ENCODE data around the gene PIN1. TPM values are rescaled to one million over a fixed set of nuclear protein-coding genes. Genes with fewer than 3 reads are reported as not detected.
"Not testable (repeated sequence)": the region's sequence is repeated elsewhere in the genome, so short reads cannot be mapped to it uniquely, and the experiment has no call there.

Gene PIN1
- 100 to 1,000 TPM in 1 of 3 donors, 10 to 100 TPM in 2; 49.5 to 118 (median 83.0) TPM for polyA plus RNA-seq

DNA sequence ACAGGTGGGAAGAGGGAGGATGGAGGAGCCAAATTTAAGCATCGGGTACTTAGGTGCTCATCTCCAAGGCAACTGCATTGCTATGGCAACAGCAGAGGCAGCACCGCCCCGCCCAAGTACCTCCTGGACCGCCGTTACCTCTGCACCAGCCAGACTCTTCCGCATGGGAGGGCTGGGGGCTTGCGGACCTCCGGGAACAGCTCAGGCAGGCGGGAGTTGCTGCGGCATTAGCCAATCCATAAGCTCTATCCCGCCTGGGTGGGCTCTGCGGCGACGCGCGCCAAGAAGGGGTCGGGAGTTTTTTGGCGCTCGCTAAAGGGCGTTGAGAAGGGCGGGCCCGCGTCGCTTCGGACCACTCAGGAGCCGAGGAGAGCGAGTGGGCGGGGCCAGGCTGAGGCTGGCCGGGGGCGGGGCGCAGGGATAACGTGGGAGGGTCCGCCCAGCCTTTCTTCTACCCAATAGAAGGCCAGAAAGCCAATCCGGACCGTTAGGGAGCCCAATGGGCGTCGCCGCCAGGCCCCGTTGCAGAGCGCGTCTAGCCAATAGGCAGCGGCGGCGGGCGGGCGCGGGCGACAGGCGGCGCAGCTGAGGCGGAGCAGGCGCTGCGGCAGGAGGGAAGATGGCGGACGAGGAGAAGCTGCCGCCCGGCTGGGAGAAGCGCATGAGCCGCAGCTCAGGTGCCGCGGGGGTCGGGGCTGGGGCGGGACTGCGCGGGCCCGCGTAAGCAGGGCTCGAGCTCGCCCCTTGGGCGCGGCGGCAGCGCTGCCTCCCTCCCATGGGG lies at the start of gene PIN1:
PIN1 (plus strand) TSS at position 593 of the 781 bp plus-strand sequence; CDS start at position 620, 27 bp downstream.
- 0 to 1% (median 0%) methylated on average over 48 to 73 of the region's 73 CpGs for WGBS, 3 donors

DNA sequence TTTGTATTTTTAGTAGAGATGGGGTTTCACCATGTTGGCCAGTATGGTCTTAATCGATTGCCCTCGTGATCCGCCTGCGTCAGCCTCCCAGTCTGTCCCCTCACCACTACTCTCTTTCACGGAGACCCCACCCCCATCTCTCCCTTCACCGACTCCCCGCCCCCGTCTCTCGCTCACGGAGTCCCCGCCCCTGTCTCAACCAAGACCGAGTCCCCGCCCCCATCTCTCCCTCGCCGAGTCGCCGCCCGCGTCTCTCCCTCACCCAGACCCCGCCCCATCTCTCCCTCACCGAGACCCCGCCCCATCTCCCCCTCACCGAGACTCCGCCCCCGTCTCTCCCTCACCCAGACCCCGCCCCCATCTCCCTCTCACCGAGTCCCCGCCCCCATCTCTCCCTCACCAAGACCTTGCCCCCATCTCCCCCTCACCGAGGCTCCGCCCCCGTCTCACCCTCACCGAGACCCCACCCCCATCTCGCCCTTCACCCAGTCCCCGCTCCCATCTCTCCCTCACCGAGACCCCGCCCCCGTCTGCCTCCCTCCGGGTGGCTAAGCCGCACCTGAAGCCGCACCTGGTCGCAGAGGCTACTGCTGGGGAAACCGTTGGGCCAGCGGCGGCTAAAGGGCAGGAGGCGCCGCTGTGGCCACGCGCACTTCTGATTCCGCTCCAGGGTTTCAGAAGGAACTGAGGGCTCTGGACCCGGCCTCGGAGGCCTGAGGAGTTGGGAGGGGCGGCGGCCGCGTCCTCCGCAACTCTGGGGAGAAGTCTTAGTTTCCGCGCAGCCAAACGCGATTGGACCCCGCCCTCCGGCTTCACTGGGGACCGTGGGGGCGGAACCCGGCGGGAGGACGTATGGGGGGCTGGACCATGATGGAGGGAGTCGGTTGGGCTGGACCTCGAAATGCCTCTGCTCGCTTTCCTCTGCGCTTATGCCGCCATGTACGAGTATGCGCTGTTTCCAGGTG lies 49.5 kb upstream of the PIN1 start:
- H3K27ac ChIP-seq (ENCODE audit: low read depth, low read length) = peak overlapping the region; percentile 88
- 1 to 2% (median 2%) methylated on average over 72 to 74 of the region's 74 CpGs for WGBS, 3 donors

More for the DNA sequence above, at the start of gene PIN1:
- H3K27ac ChIP-seq (ENCODE audit: low read depth, low read length) = no peak within 1 kb of the TSS

DNA sequence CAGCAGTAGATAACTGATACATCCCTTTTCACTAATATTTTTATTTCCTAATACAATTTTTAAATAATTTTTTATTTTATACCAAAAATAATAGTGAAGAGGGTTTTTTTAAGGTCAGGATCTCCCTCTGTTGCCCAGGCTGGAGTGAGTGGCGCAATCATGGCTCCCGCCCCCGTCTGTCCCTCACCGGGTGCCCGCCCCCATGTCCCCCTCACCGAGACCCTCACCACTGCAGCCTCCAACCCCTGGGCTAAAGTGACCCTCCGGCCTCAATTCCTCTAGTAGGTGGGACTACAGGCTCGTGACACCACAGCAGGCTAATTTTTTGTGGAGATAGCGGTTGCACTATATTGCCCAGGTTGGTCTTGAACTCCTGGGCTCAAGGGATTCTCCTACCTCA lies 48.8 kb upstream of the PIN1 start:
- H3K27ac ChIP-seq (ENCODE audit: low read depth, low read length) = peak overlapping the region; percentile 88
- WGBS, 3 donors = 44 to 50% (median 46%) methylated on average over 9 of the region's 9 CpGs

DNA sequence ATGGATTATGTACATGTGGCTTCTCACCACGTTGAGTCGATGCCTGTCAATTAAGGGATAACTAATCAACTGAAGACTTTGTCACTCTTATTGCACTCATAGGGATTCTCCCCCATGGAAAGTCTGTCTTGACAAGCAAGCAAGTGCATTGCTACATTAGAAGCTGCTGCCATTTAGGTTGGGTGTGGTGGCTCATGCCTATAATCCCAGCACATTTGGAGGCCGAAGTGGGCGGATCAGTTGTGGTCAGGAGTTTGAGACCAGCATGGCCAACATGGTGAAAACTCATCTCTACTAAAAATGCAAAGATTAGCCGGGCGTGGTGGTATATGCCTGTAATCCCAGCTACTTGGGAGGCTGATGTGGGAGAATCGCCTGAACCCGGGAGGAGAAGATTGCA lies 48.3 kb upstream of the PIN1 start:
- no peak overlapping the region for H3K27ac ChIP-seq (ENCODE audit: low read depth, low read length)
- WGBS, 3 donors = 94 to 96% (median 94%) methylated on average over 8 of the region's 8 CpGs

DNA sequence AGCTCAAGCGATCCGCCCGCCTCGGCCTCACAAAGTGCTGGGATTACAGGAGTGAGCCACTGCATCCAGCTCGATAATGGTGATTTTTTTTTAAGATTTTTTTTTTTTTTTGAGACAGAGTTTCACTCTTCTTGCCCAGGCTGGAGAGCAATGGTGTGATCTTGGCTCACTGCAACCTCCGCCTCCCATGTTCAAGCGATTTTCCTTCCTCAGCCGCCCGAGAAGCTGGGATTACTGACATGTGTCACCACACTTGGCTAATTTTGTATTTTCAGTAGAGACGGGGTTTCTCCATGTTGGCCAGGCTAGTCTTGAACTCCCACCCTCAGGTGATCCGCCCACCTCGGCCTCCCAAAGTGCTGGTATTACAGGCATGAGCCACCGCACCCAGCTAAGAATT lies 46.5 kb upstream of the PIN1 start:
- WGBS, 3 donors = 88 to 94% (median 91%) methylated on average over 13 of the region's 13 CpGs
- H3K27ac ChIP-seq (ENCODE audit: low read depth, low read length) = not testable (repeated sequence)

DNA sequence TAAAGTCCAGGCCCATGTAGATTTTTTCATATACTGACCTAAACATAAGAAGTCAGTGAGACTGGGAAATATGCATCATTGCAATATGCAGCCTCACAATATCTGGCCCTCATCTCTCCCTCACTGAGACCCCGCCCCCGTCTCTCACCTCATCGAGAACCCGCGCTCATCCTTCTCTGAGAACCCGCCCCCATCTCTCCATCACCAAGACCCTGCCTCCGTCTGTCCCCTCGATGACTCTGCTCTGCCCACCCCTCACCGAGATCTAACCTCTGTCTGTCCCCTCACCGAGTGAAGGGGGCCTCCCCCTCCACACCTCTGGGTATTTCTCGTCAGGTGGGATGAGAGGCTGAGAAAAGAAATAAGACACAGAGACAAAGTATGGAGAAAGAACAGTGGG lies 46.1 kb upstream of the PIN1 start:
- WGBS, 3 donors = 67 to 77% (median 75%) methylated on average over 11 of the region's 11 CpGs

DNA sequence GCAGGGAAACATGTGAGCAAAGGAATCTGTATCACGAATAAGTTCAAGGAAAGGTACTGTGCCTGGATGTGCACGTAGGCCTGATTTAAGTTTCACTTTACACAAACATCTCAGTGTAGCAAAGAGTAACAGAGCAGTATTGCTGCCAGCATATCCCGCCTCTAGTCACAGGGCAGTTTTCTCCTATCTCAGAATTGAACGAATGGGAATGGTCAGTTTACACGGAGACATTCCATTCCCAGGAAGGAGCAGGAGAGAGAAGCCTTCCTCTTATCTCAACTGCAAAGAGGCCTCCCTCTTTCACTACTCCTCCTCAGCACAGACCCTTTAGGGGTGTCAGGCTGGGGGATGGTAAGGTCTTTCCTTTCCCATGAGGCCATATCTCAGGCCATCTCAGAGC lies 45.5 kb upstream of the PIN1 start:
- WGBS, 3 donors = 42 to 46% (median 43%) methylated on average over 5 of the region's 5 CpGs
- not testable (repeated sequence) for H3K27ac ChIP-seq (ENCODE audit: low read depth, low read length)

More for the DNA sequence above, 46.1 kb upstream of the PIN1 start:
- H3K27ac ChIP-seq (ENCODE audit: low read depth, low read length) = no peak overlapping the region

DNA sequence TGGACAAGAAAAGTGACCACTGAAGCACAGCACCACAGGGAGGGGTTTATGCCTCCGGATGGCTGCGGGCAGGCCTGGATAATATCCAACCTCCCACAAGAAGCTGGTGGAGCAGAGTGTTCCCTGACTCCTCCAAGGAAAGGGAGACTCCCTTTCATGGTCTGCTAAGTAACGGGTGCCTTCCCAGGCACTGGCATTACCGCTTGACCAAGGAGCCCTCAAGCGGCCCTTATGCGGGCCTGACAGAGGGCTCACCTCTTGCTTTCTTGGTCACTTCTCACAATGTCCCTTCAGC lies 44.1 kb upstream of the PIN1 start:
- WGBS, 3 donors = 74 to 79% (median 74%) methylated on average over 6 of the region's 6 CpGs
- not testable (repeated sequence) for H3K27ac ChIP-seq (ENCODE audit: low read depth, low read length)

DNA sequence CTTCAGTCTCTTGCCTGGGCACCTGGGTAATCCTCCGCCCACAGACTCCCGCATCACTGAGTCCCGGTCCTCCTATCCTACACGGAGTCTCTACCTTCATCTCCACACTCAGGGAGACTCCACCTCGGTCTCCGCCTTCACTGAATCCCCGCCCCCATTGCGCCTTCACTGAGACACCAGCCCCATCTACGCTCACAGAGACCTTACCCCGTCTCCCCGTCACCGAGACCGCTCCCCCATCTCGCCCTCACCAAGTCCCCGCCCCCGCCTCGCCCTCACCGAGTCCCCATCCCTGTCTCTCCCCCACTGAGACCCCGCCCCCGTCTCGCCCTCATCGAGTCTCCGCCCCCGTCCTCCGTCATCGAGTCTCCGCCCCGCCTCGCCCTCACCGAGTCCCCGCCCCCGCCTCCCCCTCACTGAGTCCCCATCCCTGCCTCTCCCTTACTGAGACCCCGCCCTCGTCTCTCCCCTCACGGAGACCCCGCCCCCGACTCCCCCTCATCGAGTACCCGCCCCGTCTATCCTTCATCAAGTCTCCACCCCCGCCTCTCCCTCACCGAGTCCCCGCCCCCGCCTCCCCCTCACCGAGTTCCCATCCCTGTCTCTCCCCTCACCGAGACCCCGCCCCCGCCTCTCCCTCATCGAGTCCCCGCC lies 43.4 kb upstream of the PIN1 start:
- H3K27ac ChIP-seq (ENCODE audit: low read depth, low read length) = no peak overlapping the region
- WGBS, 3 donors = 1 to 2% (median 2%) methylated on average over 35 to 50 of the region's 50 CpGs

DNA sequence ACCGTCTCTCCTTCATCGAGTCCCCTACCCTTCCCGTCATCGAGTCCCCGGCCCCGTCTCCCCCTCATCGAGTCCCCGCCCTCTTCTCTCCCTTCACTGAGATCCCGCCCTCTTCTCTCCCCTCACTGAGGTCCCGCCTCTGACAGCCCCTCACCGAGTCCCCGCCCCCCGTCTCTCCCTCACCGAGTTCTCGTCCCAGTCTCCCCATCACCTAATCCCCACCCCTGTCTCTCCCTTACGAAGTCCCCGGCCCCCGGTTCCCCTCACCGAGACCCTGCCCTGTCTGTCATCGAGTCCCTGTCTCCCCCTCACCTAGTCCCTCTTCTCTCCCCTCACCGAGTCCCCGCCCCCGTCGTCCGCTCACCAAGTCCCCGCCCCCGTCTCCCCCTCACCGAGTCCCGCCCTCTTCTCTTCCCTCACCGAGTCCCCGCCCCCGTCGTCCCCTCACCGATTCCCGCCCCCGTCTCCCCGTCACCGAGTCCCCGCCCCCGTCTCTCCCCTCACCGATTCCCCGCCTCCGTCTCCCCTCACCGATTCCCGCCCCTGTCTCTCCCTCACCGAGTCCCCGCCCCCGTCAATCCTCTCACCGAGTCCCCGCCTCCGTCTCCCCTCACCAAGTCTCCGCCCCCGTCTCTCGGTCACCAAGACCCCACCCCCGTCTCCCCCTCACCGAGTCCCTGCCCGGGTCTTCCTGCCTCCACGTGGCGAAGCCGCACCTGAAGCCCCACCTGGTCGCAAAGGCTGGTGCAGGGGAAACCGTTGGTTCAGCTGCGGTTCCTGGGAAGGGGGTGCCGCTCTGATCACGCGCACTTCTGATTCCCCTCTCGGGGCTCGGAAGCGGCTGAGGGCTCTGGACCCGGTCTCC lies 42.7 kb upstream of the PIN1 start:
- H3K27ac ChIP-seq (ENCODE audit: low read depth, low read length) = peak overlapping the region; percentile 34
- WGBS, 3 donors = 2 to 3% (median 2%) methylated on average over 62 to 70 of the region's 70 CpGs

DNA sequence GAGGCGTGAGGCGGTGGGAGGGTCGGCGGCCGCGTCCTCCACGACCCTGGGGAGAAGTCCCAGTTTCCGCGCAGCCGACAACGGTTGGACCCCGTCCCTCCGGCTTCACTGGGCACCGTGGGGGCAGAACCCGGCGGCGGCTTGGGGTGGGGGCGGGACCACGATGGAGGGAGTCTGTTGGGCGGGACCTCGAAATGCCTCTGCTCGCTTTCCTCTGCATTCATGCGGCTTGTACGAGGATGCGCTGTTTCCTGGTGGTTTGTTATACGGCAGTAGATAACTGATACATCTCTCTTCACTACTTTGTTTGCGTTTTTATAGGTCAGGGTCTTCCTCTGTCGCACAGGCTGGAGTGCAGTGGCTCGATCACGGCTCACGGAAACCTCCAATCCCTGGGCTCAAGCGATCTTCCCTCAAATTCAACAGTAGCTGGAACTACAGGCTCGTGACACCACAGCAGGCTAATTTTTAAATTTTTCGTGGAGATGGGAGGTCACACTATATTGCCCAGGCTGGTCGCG lies 42.0 kb upstream of the PIN1 start:
- peak overlapping the region; percentile 34 for H3K27ac ChIP-seq (ENCODE audit: low read depth, low read length)
- WGBS, 3 donors = 16 to 20% (median 20%) methylated on average over 24 to 36 of the region's 36 CpGs

DNA sequence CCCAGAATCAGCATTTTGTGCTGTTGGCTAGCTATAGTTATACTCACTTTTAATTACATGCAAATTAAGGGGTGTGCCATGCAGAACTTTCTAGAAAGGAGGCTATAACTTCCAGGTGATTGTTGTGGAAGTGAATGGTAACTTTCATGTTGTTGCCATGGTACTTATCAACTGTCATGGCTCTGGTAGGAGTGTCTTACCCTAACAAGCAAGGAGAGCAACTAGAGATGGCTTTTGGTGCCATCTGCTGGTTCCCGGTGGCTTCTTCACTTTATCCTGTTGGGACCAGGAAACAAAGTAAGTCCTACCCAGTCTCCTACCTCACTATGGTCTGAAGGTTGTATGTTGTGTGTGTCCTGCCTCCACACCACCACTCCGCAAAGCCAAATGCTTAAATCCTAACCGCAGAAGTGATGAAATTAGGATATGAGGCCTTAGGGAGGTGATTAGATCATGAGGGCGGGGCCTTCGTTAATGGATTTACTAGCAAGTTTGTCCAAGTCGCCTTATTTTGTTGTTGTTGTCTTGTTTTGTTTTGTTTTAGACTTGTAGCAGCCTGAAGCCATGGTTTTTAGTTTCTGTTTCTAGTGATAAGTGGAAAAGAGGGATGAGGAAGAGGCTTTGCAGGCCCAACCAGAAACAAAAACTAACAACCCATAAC lies 38.9 kb upstream of the PIN1 start:
- 30 to 48% (median 39%) methylated on average over 6 of the region's 6 CpGs for WGBS, 3 donors
- H3K27ac ChIP-seq (ENCODE audit: low read depth, low read length) = no peak overlapping the region

DNA sequence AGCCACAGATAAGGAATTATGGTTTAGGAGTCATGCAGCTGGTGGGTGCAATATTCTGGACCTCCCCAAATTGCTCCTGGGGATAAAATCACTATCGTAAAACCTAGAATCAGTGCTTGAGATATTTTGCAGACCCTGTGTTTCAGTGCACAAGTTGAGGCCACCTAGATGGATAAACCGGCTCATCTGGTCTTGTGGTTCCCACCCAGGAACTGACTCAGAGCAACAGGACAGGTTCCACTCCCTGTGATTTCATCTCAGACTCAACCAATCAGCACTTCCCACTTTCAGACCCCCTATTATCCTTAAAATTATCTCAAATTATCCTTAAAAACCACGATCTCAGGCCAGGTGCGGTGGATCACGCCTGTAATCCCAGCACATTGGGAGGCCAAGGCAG lies 37.2 kb upstream of the PIN1 start:
- 79 to 84% (median 83%) methylated on average over 5 of the region's 5 CpGs for WGBS, 3 donors
- H3K27ac ChIP-seq (ENCODE audit: low read depth, low read length) = no peak overlapping the region

DNA sequence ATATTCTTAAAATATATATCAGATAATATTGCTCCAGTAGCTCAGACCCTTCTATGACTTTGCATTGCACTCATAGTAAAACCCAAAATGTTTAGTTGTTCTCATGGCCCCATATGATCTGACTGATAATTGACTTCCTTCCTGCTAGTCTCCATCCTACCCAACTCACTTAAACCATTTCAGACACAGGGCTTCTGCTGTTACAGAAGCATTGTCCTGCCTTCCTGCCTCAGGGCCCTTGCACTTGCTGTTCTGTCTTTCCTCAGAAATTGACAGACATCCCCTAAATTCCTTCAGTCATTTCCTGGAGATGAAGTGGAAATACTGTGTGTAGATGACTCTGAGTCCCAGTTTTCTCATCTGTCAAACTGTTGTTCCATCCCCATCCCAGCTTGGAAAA lies 36.0 kb upstream of the PIN1 start:
- no peak overlapping the region for H3K27ac ChIP-seq (ENCODE audit: low read depth, low read length)

DNA sequence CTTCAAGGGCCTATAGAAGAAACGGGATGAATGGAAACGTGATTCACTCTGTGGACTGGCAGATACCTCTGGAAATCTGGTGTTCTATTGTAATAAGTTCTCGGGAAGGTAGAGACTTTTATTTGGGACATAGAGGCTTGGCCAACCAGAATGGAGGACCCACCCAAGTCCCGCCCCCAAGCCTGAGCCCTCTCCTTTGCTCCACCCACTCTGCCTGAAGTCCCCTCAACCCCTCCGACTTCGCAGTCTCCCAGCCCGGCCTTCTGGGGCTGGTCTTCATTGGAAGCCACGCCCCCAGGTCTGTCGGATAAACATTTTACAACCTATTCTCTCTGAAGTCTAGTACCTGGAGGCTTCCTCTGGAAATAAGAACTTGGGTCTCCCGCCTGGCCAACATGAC lies 33.1 kb upstream of the PIN1 start:
- H3K27ac ChIP-seq (ENCODE audit: low read depth, low read length) = no peak overlapping the region
- WGBS, 3 donors = 93 to 94% (median 94%) methylated on average over 10 of the region's 10 CpGs

DNA sequence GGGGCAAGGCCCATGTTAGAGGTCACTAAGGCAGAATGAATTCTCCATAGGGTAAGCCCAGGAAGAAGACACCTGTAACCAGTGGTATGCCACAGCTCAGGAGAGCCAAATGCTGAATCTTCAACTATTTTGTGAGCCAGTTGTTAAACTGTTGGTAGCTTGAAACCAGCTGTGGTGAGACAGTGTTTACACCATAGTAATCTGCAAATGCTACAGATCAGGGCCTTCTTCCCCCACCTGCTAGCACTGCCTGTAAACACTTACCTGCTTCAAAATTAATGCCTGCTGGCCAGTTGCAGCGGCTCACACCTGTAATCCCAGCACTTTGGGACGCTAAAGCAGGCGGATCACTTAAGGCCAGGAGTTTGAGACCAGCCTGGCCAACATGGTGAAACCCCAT lies 28.3 kb upstream of the PIN1 start:
- no peak overlapping the region for H3K27ac ChIP-seq (ENCODE audit: low read depth, low read length)
- 83 to 100% (median 96%) methylated on average over 3 of the region's 3 CpGs for WGBS, 3 donors

All from adipose tissue (tissue), 3 donors.